Measurements from ENCODE around the gene AK5.
"Not testable (repeated sequence)": the region's sequence is repeated elsewhere in the genome, so short reads cannot be mapped to it uniquely, and the experiment has no call there.

The AK5 gene

GRCh38 chr1:77394166-77394565 lies 112.3 kb downstream of the AK5 start:
- Mint-ChIP-seq H3K27ac (no peak overlapping the region), H3K9me3 (no peaks in the 10 kb centered on the region), H3K4me3 (no peak overlapping the region), H3K27me3 (no peaks in the 10 kb centered on the region), H3K4me1 (peaks cover 1% of the 10 kb centered on the region)
- no peak for ATAC-seq
- DNase-seq = no peak

GRCh38 chr1:77395051-77395450 lies 113.2 kb downstream of the AK5 start:
- Mint-ChIP-seq H3K4me3 (no peak overlapping the region), H3K27ac (no peak overlapping the region), H3K4me1 (no peaks in the 10 kb centered on the region), H3K27me3 (no peaks in the 10 kb centered on the region), H3K9me3 (no peaks in the 10 kb centered on the region)
- no peak for DNase-seq
- ATAC-seq = no peak

- Mint-ChIP-seq H3K27ac (no peak overlapping the region), H3K9me3 (no peaks in the 10 kb centered on the region), H3K27me3 (no peaks in the 10 kb centered on the region), H3K4me3 (no peak overlapping the region), H3K4me1 (no peaks in the 10 kb centered on the region)
- DNase-seq (no peak), ATAC-seq (no peak)
Measured at GRCh38 chr1:77398152-77398551, 116.3 kb downstream of the AK5 start.

DNA sequence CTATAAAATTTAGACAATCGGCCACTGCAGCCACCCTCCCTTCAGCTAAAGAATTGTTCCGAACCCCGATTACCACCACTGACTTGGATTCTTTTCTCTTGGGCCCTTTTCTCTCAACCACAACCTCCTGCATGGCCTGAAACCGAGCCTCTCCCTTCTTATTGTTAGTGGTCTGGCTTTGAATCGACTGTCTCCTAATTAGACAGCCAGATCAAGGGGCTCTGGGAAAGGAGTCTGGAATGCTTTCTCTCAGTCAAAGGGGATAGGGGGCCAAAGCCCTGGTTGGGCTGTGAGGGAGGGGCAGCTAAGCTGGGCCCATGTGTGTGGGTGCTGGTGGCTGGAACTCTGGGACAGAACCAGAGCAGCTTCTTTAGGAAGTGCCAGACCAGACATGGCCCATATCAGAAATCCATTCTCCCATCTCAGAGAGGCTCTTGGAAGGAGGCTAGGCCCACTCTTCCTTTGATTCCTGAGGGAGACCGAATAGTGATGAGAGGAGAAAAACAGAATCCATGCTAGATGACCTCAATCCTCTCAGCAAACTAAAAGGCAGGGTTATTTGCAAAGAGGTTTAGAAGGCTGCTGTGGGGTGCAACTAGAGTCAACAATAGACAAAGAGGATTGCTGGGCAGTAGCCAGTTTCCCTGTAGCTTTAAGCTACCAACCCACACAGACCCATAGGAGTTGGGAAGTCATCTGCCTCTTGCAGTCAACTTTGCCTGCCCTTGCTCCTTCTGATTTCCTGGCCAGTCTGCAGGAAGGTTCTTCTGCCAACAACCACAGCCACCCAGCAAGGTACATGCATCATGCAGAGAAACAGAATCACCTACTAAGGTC lies 117.6 kb downstream of the AK5 start:
- Mint-ChIP-seq H3K27ac (no peak overlapping the region), H3K27me3 (no peaks in the 10 kb centered on the region)

DNA sequence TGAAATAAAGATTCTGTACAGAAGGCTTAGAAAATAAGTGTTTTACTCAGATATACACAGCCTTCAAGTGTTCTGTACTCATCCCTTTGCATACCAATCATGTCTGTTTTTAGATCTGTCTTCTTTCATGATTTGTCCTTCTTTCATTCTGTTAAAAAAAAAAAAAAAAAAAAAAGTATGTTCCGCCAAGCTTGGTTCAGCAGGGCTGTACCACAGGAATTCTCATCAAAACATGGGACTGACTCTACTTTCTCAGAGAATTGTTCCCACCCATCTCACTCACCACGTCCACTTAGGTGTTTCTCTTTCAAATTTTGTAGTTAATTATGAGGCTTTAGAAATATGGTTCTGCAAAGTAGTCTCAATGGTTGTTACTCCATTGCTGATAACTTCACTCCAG lies 119.0 kb downstream of the AK5 start:
- ATAC-seq = no peak
- no peak overlapping the region for H3K4me3 Mint-ChIP-seq
- no peak overlapping the region for H3K27ac Mint-ChIP-seq
- no peaks in the 10 kb centered on the region for H3K27me3 Mint-ChIP-seq
- no peaks in the 10 kb centered on the region for H3K9me3 Mint-ChIP-seq
- no peaks in the 10 kb centered on the region for H3K4me1 Mint-ChIP-seq
- no peak for DNase-seq

More for the DNA sequence above, 117.6 kb downstream of the AK5 start:
- no peak for ATAC-seq
- no peaks in the 10 kb centered on the region for H3K9me3 Mint-ChIP-seq
- no peak overlapping the region for H3K4me3 Mint-ChIP-seq
- H3K4me1 Mint-ChIP-seq = no peaks in the 10 kb centered on the region
- no peak for DNase-seq

- DNase-seq (no peak), ATAC-seq (no peak)
- Mint-ChIP-seq H3K4me1 (peaks cover 3% of the 10 kb centered on the region), H3K9me3 (no peaks in the 10 kb centered on the region), H3K27me3 (no peaks in the 10 kb centered on the region), H3K27ac (no peak overlapping the region), H3K4me3 (no peak overlapping the region)
Measured at GRCh38 chr1:77401384-77401783, 119.6 kb downstream of the AK5 start.

DNA sequence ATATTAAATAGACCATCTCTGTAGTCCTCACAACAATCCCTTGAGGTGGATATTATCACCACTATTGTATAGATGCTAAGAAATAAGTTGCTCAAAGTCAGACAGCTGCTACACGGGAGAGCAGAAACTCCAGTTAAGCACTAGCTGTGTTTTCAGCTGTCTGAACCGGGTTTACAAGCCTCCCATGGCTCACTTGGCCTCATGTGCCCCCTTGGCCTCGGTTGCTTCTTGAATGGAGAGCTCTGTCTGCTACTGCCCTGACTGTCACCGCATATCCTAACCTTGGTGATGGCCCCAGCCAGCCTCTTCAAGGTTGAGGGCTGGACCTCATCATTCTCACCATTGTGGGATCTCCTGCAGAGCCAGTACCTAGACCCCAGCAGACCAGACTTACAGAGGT lies 123.4 kb downstream of the AK5 start:
- Mint-ChIP-seq H3K9me3 (peaks cover 5 to 12% of the 10 kb centered on the region in 2 donors), H3K4me3 (no peak overlapping the region), H3K27me3 (no peaks in the 10 kb centered on the region), H3K27ac (no peak overlapping the region), H3K4me1 (peaks cover 7% of the 10 kb centered on the region)
- ATAC-seq (no peak), DNase-seq (no peak)

GRCh38 chr1:77406661-77407060 lies 124.8 kb downstream of the AK5 start:
- ATAC-seq (no peak), DNase-seq (no peak)
- H3K4me3 Mint-ChIP-seq = no peak overlapping the region
- peaks cover 5 to 12% of the 10 kb centered on the region in 2 donors for H3K9me3 Mint-ChIP-seq
- no peak overlapping the region for H3K27ac Mint-ChIP-seq
- H3K4me1 Mint-ChIP-seq = peaks cover 7% of the 10 kb centered on the region
- no peaks in the 10 kb centered on the region for H3K27me3 Mint-ChIP-seq

GRCh38 chr1:77407738-77408375 lies 126.0 kb downstream of the AK5 start:
- DNase-seq (no peak), ATAC-seq (no peak)
- H3K4me1 Mint-ChIP-seq = peaks cover 15% of the 10 kb centered on the region
- no peak overlapping the region for H3K27ac Mint-ChIP-seq
- no peak overlapping the region for H3K4me3 Mint-ChIP-seq
- H3K27me3 Mint-ChIP-seq = no peaks in the 10 kb centered on the region
- peaks cover 5 to 12% of the 10 kb centered on the region in 2 donors for H3K9me3 Mint-ChIP-seq

DNA sequence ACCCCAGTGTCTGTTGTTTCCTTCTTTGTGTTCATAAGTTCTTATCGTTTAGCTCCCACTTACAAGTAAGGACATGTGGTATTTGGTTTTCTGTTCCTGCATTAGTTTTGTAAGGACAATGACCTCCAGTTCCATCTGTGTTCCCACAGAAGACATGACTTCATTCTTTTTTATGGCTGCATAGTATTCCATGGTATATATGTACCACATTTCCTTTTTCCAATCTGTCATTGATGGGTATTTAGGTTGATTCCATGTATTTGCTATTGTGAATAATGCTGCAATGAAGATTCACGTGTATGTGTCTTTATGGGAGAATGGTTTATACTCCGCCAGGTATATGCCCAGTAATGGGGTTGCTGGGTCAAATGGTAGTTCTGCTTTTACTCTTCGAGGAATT lies 127.1 kb downstream of the AK5 start:
- peaks cover 5 to 12% of the 10 kb centered on the region in 2 donors for H3K9me3 Mint-ChIP-seq
- ATAC-seq = not testable (repeated sequence)

DNA sequence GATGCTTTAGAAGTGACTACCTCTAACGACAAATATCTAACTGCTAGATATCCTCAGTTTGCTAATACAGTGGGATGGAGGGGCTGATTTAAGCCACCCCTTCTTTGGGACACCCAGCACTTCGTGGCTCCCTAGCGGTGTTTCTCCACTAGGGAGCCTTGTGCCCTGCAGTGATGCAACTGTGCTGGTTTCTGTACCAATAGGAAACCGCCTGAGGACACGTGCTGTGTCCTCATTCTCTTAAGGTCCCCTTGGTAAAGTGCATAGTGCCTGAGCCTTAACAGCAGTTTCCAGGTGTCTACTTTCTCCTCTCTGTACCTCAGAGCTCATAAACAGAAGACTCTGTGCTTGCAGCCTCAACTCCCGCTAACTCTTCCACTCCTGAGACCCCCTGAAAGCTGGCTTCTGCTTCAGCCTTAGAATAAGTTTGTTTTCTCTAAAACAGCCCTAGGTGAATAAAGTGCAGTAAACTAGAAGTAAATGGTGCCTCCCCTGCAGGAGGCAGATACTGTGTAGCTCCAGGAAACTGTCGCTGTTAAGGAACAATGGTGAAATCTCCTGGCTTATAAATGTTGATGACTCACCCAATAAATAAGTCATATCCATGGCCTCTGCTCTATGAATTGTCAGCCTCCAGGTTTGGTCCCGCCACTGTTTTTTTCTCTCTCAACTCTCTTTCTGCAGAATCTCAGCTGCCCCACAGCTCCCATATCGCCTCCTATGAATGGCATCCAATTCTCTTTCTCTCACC lies 130.4 kb downstream of the AK5 start:
- ATAC-seq (no peak), DNase-seq (no peak)
- Mint-ChIP-seq H3K4me1 (peaks cover 21% of the 10 kb centered on the region), H3K9me3 (peaks cover 7 to 12% of the 10 kb centered on the region in 2 donors), H3K27me3 (no peaks in the 10 kb centered on the region), H3K4me3 (no peak overlapping the region), H3K27ac (no peak overlapping the region)

More for the DNA sequence above, 127.1 kb downstream of the AK5 start:
- H3K27ac Mint-ChIP-seq, DNase-seq, H3K4me3 Mint-ChIP-seq, H3K27me3 Mint-ChIP-seq: not testable (repeated sequence)
- H3K4me1 Mint-ChIP-seq = peaks cover 26% of the 10 kb centered on the region

GRCh38 chr1:77412820-77413530 lies 131.2 kb downstream of the AK5 start:
- peak overlapping the region; percentile 16 to 73 for H3K4me3 Mint-ChIP-seq
- H3K27me3 Mint-ChIP-seq = no peaks in the 10 kb centered on the region
- ATAC-seq = peak; percentile 28
- peaks cover 8 to 12% of the 10 kb centered on the region in 2 donors for H3K9me3 Mint-ChIP-seq
- H3K27ac Mint-ChIP-seq = no peak overlapping the region
- no peak for DNase-seq
- peaks cover 21% of the 10 kb centered on the region for H3K4me1 Mint-ChIP-seq

DNA sequence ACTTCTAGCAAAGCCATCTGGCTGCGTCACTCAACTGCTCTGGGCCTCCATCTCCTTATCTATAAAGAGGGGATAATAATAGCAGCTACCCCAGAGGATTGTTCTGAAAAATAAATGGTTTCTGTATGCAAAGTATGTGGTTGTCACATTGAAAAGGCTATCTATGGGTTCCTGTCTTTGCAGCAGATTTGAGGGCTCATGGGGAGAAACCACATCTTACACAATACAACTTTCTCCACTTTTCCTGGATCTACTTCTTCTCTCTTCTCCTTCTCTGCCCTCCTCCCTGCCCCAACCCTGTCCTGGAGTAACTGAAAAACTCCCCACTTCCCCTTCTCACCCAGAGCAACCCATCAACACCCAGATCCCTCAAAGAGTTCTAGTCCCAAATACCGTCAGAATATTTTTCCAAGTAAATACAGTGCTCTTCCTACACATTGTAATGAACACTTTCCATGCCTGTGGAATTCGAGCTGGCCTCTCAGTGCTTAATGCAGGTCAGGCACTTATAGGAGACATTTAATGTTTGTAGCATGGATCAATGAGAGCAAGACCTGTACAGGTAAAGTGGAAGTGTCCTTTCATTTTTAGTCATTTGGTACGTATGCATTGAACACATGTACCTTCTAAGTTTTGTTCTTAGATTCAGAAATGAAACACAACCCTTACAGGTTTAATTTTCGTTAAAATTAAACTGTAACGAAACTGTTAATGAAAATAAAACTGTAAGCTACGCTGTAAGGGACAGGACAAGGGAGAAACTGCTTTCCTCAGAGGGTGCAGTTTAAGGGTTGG lies 131.9 kb downstream of the AK5 start:
- ATAC-seq = peak; percentile 62
- DNase-seq = no peak
- Mint-ChIP-seq H3K27me3 (no peaks in the 10 kb centered on the region), H3K27ac (peak overlapping the region in 1 of 2 donors; percentile 42), H3K4me3 (peak overlapping the region; percentile 16 to 73), H3K4me1 (peaks cover 21% of the 10 kb centered on the region), H3K9me3 (peaks cover 7 to 9% of the 10 kb centered on the region in 2 donors)

DNA sequence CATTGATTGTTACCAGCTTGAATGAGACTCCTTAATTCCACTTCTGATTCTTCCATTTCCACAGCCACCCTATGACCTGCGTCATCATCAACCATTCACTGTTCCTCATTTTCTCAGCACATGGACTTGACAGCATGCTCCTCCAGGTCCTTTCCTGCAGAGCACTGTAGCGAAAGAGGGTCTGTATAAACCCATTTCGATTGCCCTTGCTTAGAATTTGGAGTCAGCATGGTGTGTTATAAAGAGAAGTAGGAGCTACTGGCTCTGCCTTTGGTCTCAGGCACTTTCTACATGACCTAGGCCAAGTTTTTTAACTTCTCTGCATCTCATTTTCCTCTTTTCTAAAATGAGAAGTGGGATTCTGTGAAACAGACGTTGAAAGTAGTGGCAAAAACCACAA lies 133.8 kb downstream of the AK5 start:
- Mint-ChIP-seq H3K4me1 (peaks cover 35% of the 10 kb centered on the region), H3K27ac (no peak overlapping the region), H3K4me3 (no peak overlapping the region), H3K27me3 (no peaks in the 10 kb centered on the region), H3K9me3 (peaks cover 0 to 3% of the 10 kb centered on the region in 2 donors)
- ATAC-seq (no peak), DNase-seq (no peak)
